GM13977 (cell line): ENCODE results near the gene GPR158.

ENCODE experiments used
- DNase-seq: peaks from one replicate; pipeline ENCODE4 v3.0.0; 2012; ENCODE audit warnings: low spot score
- CTCF ChIP-seq: IDR thresholded peaks from 2 replicates; pipeline ENCODE4 v1.5.1; 2012; ENCODE audit warnings: mild to moderate bottlenecking, control low read depth; ENCODE audit not compliant: insufficient read depth; ENCODE audit errors: extremely low read depth, missing control alignments
- in situ Hi-C: fragments of 300-500 bp; cut with MboI; formaldehyde crosslinking; loops from one replicate; pipeline ENCODE4 v1.12.0; 2022; ENCODE audit warnings: low sequenced_read_pairs, low pct_unique_long_range_greater_than_20kb, mixed read lengths, inconsistent platforms; ENCODE audit not compliant: unreplicated experiment

The GPR158 gene

GRCh38 chr10:25198151-25198550 is 23.4 kb downstream of the GPR158 start:
- DNase-seq, result no peak
- in situ Hi-C loops, result no loop called here
- TF ChIP-seq CTCF, result no peak

- no peak for TF ChIP-seq CTCF
- in situ Hi-C loops, result no loop called here
- no peak for DNase-seq
These were observed 32.1 kb downstream of the GPR158 start for GRCh38 chr10:25206693-25207414.

GRCh38 chr10:25209618-25210017 is 34.8 kb downstream of the GPR158 start:
- in situ Hi-C loops, result no loop called here
- DNase-seq, result no peak
- no peak for TF ChIP-seq CTCF

- DNase-seq, result no peak
- in situ Hi-C loops, result no loop called here
- no peak for TF ChIP-seq CTCF
These were observed 35.5 kb downstream of the GPR158 start for GRCh38 chr10:25210265-25210664.

- TF ChIP-seq CTCF, result no peak
- no peak for DNase-seq
- in situ Hi-C loops, result no loop called here
These were observed 45.4 kb downstream of the GPR158 start for GRCh38 chr10:25220156-25220555.

- in situ Hi-C loops, result no loop called here
- no peak for TF ChIP-seq CTCF
- DNase-seq, result no peak
These were observed 47.4 kb downstream of the GPR158 start for GRCh38 chr10:25222085-25222660.
